Duodenal mucosa (tissue), 2 donors: ENCODE data around the gene GAST.
A peak's percentile ranks its signal among the peaks of the same experiment; 100 is the strongest.
"Not testable (repeated sequence)": the region's sequence is repeated elsewhere in the genome, so short reads cannot be mapped to it uniquely, and the experiment has no call there.

ENCODE experiments used
- H3K27ac ChIP-seq: one replicate; pipeline ENCODE4 v1.7.0; 2013; ENCODE audit warnings: low read depth, low read length
- H3K27me3 ChIP-seq, 2 donors: one replicate each; pipeline ENCODE4 v1.7.0; 2013; ENCODE audit warnings: low read length in 2 of 2, control low read depth in 1 of 2; ENCODE audit not compliant: insufficient read depth in 2 of 2, control insufficient read depth in 1 of 2
- H3K36me3 ChIP-seq, 2 donors: one replicate each; pipeline ENCODE4 v1.7.0; 2013; ENCODE audit warnings: low read length in 2 of 2, control low read depth in 1 of 2; ENCODE audit not compliant: insufficient read depth in 2 of 2, control insufficient read depth in 1 of 2
- H3K4me1 ChIP-seq, 2 donors: one replicate each; pipeline ENCODE4 v1.7.0; 2013; ENCODE audit warnings: low read length in 2 of 2, control low read depth in 1 of 2; ENCODE audit not compliant: insufficient read depth in 2 of 2, control insufficient read depth in 1 of 2
- H3K4me3 ChIP-seq, 2 donors: one replicate each; pipeline ENCODE4 v1.7.0; 2013; ENCODE audit warnings: low read length in 2 of 2, low read depth in 1 of 2
- H3K9ac ChIP-seq, 2 donors: one replicate each; pipeline ENCODE4 v1.7.0; 2013; ENCODE audit warnings: low read length in 2 of 2, low read depth in 1 of 2
- H3K9me3 ChIP-seq, 2 donors: one replicate each; pipeline ENCODE4 v1.7.0; 2013; ENCODE audit warnings: low read length in 2 of 2, control low read depth in 1 of 2; ENCODE audit not compliant: control insufficient read depth in 1 of 2

Gene GAST

GRCh38 chr17:41684035-41684434 lies 28.1 kb upstream of the GAST start:
- Histone ChIP-seq H3K27me3 (no peaks in the 10 kb centered on the region), H3K27ac (no peak overlapping the region), H3K4me3 (no peak overlapping the region), H3K36me3 (no peaks in the 10 kb centered on the region), H3K9me3 (no peaks in the 10 kb centered on the region), H3K9ac (no peak overlapping the region), H3K4me1 (peaks cover 0 to 11% of the 10 kb centered on the region in 2 donors)

- Histone ChIP-seq H3K4me1 (peaks cover 10 to 21% of the 10 kb centered on the region in 2 donors), H3K36me3 (peaks cover 14% of the 10 kb centered on the region in 2 donors)
- H3K27ac ChIP-seq, H3K4me3 ChIP-seq, H3K9ac ChIP-seq, H3K27me3 ChIP-seq, H3K9me3 ChIP-seq: not testable (repeated sequence)
Observed at GRCh38 chr17:41685753-41686152, 26.4 kb upstream of the GAST start.

GRCh38 chr17:41686281-41686680 lies 25.9 kb upstream of the GAST start:
- Histone ChIP-seq H3K9ac (no peak overlapping the region), H3K9me3 (no peaks in the 10 kb centered on the region), H3K36me3 (peaks cover 19% of the 10 kb centered on the region in 2 donors), H3K4me3 (no peak overlapping the region), H3K27ac (no peak overlapping the region), H3K27me3 (no peaks in the 10 kb centered on the region), H3K4me1 (peaks cover 15 to 26% of the 10 kb centered on the region in 2 donors)

GRCh38 chr17:41687828-41688640 lies 24.1 kb upstream of the GAST start:
- peak overlapping the region; percentile 79 to 89 for H3K4me3 ChIP-seq
- H3K36me3 ChIP-seq = peaks cover 35 to 37% of the 10 kb centered on the region in 2 donors
- peak overlapping the region; percentile 100 for H3K27ac ChIP-seq
- H3K27me3 ChIP-seq = no peaks in the 10 kb centered on the region
- peak overlapping the region; percentile 79 to 99 for H3K9ac ChIP-seq
- no peaks in the 10 kb centered on the region for H3K9me3 ChIP-seq
- peaks cover 15 to 28% of the 10 kb centered on the region in 2 donors for H3K4me1 ChIP-seq

- Histone ChIP-seq H3K27me3 (no peaks in the 10 kb centered on the region), H3K4me1 (peaks cover 15 to 28% of the 10 kb centered on the region in 2 donors), H3K9ac (peak within 1 kb of the TSS; percentile 97 to 99), H3K4me3 (peak within 1 kb of the TSS; percentile 92 to 96), H3K9me3 (no peaks in the 10 kb centered on the region), H3K36me3 (peaks cover 39 to 45% of the 10 kb centered on the region in 2 donors), H3K27ac (peak within 1 kb of the TSS; percentile 100)
Observed at GRCh38 chr17:41688641-41689496, 23.3 kb upstream of the GAST start, which contains the start of gene EIF1. TSS of gene EIF1 (plus strand) at chr17:41688885. CDS start at chr17:41689039, 154 bp downstream.

GRCh38 chr17:41689497-41690299 lies 22.4 kb upstream of the GAST start:
- peak overlapping the region; percentile 97 to 98 for H3K9ac ChIP-seq
- peak overlapping the region; percentile 100 for H3K27ac ChIP-seq
- peaks cover 39 to 53% of the 10 kb centered on the region in 2 donors for H3K36me3 ChIP-seq
- H3K9me3 ChIP-seq = no peaks in the 10 kb centered on the region
- H3K4me3 ChIP-seq = peak overlapping the region; percentile 92 to 96
- peaks cover 15 to 28% of the 10 kb centered on the region in 2 donors for H3K4me1 ChIP-seq
- no peaks in the 10 kb centered on the region for H3K27me3 ChIP-seq

GRCh38 chr17:41690497-41690896 lies 21.6 kb upstream of the GAST start:
- H3K4me1 ChIP-seq = peaks cover 15 to 28% of the 10 kb centered on the region in 2 donors
- H3K9ac ChIP-seq = peak overlapping the region; percentile 97 to 98
- H3K27ac ChIP-seq = no peak overlapping the region
- H3K36me3 ChIP-seq = peaks cover 39 to 60% of the 10 kb centered on the region in 2 donors
- no peaks in the 10 kb centered on the region for H3K27me3 ChIP-seq
- peak overlapping the region; percentile 92 to 96 for H3K4me3 ChIP-seq
- H3K9me3 ChIP-seq = no peaks in the 10 kb centered on the region

- Histone ChIP-seq H3K9me3 (no peaks in the 10 kb centered on the region), H3K4me3 (no peak overlapping the region), H3K27me3 (no peaks in the 10 kb centered on the region), H3K4me1 (peaks cover 16 to 28% of the 10 kb centered on the region in 2 donors), H3K27ac (no peak overlapping the region), H3K36me3 (peaks cover 39 to 60% of the 10 kb centered on the region in 2 donors), H3K9ac (no peak overlapping the region)
Observed at GRCh38 chr17:41691031-41691777, 20.9 kb upstream of the GAST start.
